GM18505 (cell line): ENCODE results near the gene LTC4S.
A peak's percentile ranks its signal among the peaks of the same experiment; 100 is the strongest.

Source experiments
- ATAC-seq: cut with Tn5 transposase; IDR thresholded peaks from one replicate; pipeline ENCODE4 v1.9.1; 2021; ENCODE audit not compliant: unreplicated experiment
- POLR2A ChIP-seq: IDR thresholded peaks from 4 replicates; pipeline ENCODE4 v1.6.1; 2011; ENCODE audit warnings: borderline replicate concordance; ENCODE audit not compliant: insufficient read depth, insufficient read length; ENCODE audit errors: extremely low read depth

The LTC4S gene

GRCh38 chr5:179802950-179803562 is 9.3 kb downstream of the LTC4S start:
- no peak for TF ChIP-seq POLR2A
- no peak for ATAC-seq

GRCh38 chr5:179803651-179804554 is 10.1 kb downstream of the LTC4S start:
- TF ChIP-seq POLR2A = no peak

GRCh38 chr5:179804555-179804947 is 10.8 kb downstream of the LTC4S start:
- ATAC-seq = no peak
- TF ChIP-seq POLR2A = no peak

More at GRCh38 chr5:179803651-179804554, 10.1 kb downstream of the LTC4S start:
- no peak for ATAC-seq

GRCh38 chr5:179805070-179805528 is 11.3 kb downstream of the LTC4S start:
- no peak for TF ChIP-seq POLR2A

GRCh38 chr5:179805529-179806249 is 11.9 kb downstream of the LTC4S start:
- ATAC-seq = peak; percentile 23
- no peak for TF ChIP-seq POLR2A

More at GRCh38 chr5:179805070-179805528, 11.3 kb downstream of the LTC4S start:
- ATAC-seq = no peak

DNA sequence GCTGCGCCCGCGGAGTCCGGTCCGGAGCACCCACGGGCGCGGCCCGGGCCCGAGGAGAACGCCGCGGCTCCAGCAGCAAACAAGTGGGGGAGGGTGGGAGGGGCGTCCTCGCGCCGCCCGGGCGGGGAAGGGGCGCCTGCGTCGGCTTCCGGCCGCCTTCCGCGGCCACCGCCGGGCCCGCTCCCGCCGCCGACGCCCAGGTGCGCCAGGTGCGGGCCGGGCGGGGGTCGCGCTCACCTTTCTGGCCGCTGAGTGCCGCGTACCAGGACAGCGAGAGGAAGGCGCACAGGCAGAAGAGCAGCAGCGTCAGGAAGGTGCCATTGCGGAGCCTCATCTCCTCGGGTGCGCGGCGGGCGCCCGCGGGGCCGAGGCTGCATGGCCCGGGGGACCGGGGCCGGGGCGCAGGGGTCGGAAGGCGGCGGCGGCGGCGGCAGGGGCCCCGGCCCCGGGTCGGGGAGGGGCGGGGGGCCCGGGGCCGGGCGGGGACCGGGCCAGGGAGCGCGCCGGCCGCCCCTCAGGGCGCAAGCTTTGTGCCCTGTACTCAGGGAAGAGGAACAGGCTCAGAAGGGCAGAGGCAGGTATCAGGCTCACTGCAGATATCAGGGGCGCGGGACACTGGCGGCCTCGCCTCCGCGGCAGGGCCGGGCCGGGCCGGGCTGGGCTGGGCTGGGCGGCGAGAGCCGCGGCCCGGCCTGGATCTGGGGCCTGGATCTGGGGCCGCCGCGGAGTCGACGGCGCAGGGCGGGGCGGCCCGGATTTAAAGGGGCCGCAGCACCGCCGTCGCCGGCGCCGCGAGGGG is 12.7 kb downstream of the LTC4S start, which contains the start of gene MGAT4B:
Gene MGAT4B (minus strand): TSS at position 617 of the 799 bp plus-strand sequence. CDS start 283 bp downstream, at position 334.
- TF ChIP-seq POLR2A = peak; percentile 80
- ATAC-seq = peak; percentile 57

DNA sequence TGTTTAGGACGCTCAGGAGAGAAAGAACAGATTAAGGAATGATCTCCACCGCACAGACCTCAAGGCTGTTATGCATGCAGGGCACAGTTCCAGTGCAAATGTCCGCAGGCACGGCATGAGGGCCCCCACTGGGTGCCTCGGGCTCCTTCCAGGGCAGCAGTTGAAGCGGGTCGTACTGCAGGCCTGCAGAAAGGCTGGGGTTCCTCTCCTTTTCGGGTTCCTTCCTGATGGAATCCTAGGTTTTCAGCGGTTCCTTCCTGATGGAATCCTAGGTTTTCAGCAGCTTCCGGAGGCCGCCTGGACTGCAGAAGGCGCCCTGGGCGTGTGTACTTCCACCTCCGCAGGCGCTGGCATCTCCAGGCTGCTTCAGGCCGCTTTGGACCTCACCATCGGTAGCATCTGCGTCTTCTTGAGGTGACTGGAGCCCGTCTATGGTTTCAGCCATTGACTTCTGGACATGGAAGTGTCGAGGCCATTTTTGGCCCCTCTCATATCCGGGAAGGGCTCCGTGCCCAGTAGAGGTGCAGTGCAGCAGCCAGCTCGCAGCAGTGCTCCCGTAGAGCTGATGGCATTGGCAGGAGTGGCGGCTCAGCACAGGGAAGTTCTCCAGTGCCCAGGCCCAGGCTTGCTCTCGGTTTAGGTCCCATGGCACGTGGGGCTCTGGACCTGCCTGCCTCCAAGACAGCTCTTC is 18.5 kb downstream of the LTC4S start:
- no peak for ATAC-seq
- TF ChIP-seq POLR2A = no peak

DNA sequence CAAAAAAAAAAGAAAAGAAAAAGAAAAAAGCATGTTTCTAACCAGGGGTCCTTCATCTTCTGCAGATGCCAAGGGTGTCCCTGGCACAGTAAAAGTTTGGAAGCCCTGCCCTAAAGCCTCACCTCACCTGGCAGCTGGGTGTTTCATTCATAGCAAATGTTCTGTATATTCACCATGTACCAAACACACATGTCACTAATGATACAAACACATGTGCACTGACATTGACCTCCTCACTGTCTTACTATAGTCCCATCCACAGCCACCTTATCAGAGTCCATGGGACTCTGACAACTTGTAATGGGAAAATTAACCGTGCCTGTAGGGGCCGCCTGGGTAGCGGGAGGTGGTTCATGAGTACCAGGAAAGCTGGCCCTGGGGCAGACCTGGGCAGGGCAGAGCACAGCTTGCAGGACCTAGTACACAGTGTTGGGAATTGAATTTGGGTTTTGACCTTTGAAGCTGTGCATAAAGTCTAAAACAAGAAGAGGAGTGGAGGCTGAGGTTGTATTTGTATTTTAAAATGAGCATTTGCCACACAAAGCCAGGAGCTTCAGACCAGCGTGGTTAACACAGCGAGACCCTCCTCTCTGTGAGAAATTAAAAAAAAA is 19.3 kb downstream of the LTC4S start:
- ATAC-seq = no peak
- no peak for TF ChIP-seq POLR2A

- no peak for TF ChIP-seq POLR2A
- no peak for ATAC-seq
Measured at GRCh38 chr5:179814090-179814489, 20.3 kb downstream of the LTC4S start.

- no peak for TF ChIP-seq POLR2A
Measured at GRCh38 chr5:179815491-179816249, 21.9 kb downstream of the LTC4S start.

GRCh38 chr5:179816401-179816795 is 22.6 kb downstream of the LTC4S start:
- TF ChIP-seq POLR2A = no peak
- no peak for ATAC-seq

More at GRCh38 chr5:179815491-179816249, 21.9 kb downstream of the LTC4S start:
- no peak for ATAC-seq

- no peak for ATAC-seq
- no peak for TF ChIP-seq POLR2A
Measured at GRCh38 chr5:179816796-179817469, 23.1 kb downstream of the LTC4S start.
